ENCODE data around the gene BEX1.

DNA sequence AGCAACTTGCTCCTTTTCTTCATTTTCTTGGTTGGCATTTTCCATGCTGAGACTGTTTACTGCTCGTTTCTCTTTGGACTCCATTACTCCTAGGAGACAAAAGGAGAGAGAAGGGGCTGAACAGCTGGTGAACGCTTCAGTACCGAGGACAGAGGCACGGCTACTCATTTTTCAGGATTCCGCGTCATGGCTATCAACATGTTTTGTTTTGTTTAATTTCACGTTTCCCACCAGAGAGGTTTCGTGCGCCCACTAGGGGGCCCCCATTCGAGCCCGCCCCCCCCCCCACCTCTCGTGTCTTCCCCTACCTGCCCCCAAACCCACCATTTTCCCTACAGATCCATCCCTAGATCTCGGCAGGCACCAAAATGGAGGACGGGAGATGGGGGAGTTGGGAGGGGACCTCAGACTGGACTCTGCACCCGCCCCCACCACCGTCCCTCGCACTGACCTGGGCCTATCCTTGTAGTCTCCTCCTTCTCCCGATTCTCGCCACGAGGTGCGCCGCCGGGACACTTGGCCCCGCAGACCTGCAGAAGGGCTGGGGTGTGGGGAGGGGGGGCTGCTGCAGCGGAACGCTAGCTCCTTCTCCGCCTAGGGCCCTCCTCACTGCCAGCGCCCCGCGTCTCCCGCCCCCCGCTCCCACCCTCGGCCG, 653 bp downstream of the BEX1 start:
- no peak for TF ChIP-seq CTCF (IDR thresholded peaks at IDR 0.05)
- TF ChIP-seq POLR2A (IDR thresholded peaks at IDR 0.05), result no peak

Measured in right lobe of liver (tissue), 4 donors.